HG02759 (cell line): ENCODE results near the gene C6orf120.

ENCODE experiments used
- ATAC-seq: cut with Tn5 transposase; IDR thresholded peaks from one replicate; pipeline ENCODE4 v1.9.1; 2021; ENCODE audit warnings: mild to moderate bottlenecking, moderate library complexity; ENCODE audit not compliant: unreplicated experiment

Gene C6orf120

DNA sequence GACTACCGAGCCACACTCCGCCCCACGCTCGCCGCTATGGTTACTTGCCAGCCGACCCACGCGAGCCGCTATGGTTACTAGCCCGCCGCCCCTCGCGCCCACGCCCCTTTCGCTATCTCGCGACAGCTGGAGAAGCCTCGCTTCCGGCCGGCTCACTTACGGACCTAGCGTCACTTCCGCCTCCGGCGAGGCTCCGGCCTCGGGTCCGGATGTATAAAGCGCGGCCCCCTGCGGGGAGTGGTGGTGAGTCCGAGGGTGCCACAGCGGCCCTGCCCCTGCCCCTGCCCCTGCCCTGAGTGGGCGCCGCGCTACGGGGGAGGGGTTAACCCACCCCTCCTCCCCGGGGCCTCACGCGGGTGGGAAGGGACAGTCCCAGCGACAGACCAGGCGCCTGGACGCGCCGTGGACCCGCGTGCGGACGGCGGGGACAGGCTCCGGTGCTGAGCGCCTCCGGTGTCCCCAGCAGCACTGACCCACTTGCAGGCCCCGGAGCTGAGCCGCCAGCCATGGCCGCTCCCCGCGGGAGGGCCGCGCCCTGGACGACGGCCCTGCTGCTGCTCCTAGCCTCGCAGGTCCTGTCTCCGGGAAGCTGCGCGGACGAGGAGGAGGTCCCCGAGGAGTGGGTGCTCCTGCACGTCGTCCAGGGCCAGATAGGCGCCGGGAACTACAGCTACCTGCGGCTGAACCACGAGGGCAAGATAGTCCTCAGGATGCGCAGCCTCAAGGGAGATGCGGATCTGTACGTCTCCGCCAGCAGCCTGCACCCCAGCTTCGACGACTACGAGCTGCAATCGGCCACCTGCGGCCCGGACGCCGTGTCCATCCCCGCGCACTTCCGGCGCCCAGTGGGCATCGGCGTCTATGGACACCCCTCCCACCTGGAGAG is at the start of gene C6orf120, which contains the start of gene WDR27:
Gene C6orf120, plus strand, starts transcription at position 173 of the 886 bp plus-strand sequence. Its CDS starts 334 bp downstream, at position 507.
Gene WDR27, minus strand, starts transcription at position 76 of the 886 bp plus-strand sequence. CDS start 13,024 bp downstream, outside the sequence.
- peak; percentile 95 for ATAC-seq

DNA sequence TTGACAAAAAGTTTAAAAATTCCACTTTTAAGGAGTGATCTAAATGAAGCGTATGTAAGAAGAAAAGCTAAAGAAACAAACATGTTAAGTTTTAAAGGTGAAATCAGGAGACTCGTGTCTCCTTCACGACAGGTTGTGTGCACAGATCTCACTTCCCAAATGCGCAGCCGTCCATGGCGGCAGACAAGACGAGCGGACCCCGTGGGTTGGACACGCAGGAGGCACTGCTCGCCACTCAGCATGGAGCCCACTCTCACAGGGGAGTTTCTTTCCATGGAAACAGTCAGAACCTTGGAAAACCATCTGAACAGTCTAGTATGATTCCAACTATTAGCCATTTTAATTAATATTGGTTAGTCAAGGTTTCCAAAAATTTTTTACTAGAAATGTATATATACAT is 49.0 kb upstream of the C6orf120 start:
- no peak for ATAC-seq

DNA sequence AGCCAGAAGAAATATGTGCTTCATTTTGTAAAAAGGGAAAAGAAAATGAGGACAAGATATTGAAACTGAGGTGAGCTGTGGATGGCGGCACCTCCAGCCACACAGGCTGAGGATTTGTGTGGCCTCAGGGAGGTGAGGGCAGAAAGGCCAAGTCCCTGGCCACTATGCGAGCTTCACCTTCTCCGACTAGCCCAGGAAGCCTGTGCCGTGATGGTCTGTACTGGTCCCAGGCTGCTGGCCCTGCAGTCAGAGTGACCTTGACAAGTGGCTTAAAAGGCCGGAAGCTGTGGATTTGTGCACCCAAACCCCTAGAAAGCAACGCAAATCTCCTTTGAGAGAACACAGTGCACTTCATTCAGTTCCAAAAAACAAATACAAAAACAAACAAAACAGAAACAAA is 48.2 kb upstream of the C6orf120 start:
- ATAC-seq, result no peak

DNA sequence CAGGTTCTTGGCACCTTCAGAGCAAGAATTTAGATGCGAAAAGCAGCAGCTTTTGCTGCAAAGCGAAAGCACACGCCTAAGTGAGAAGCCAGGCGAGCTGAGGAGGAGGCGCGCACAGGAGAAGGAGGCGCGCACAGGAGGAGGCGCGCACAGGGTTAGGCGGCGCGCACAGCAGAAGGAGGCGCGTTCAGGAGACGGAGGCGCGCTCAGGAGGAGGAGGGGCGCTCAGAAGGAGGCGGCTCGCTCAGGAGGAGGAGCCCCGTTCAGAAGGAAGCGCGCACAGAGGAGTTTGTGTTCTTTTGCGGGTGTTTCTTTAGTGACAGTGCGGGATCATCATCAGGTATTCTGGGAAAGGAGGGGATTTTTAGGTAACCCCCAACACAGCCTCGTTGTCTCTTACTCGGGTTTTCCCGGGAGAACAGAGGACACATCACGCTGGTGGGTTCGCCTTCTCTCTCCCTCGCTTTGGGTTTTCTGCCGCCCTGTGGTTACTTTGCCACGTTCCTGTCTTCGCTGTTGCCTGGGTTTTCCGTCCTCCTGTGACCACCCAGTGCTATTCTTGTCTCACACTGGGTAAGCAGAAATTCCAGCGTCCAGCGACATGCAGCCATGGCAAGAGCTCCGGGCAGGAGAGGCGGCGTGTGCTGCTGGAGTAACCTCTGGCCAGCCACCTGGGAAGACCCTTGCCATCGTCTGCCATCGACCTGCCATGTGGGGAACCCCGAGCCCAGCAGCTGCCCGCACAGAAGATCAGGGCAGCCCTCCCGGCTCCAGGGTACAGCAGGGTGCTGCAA is 47.1 kb upstream of the C6orf120 start:
- peak; percentile 95 for ATAC-seq

DNA sequence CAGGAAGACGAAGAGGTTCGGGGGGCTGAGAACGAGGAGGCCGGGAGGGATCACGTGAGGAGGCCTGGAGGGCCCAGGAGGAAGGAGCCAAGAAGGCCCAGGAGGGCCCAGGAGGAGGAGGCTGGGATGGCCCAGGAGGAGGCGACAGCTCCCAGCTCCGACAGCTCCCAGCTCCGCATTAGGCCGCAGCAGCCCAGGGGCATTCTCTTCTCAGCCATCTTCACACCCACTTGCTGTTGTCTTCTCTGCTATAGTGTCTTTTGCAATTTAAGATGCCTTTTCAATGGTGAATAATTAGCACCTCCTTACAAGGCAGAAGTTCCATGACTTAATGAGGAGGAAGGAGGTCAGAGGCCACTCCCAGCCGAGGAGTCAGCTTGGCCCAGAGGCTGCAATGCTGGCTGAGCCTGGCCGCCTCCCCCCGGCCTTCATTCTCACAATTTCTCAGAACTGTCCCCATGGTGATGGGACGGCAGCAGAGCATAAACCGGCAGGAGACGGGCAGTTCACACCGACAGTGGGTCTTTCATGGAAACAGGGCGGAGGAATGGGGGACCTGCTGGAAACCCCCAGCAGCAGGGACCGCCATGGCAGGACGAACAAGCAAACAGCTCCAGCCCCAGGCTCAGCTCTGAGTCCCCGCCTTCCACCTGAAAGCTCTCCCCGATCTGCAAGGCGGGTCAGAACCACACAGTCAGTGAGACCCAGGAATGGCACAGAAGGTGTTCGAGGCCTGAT is 45.2 kb upstream of the C6orf120 start:
- no peak for ATAC-seq

DNA sequence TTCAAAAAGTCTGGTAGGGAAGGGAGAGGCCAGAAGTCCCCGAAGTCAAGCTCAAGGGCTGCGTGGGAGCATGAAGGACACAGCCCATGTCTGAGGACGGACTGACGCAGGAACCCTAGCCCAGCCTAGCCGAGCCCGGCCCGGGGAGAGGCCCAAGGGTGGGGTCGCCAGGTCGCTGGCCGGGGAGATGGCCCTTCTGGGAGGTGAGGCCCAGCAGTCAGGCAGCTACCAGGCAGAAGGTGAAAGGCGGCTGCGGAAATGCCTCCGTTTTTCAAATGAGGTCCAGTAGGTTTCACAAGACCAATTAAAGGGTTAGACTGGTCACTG is 44.7 kb upstream of the C6orf120 start:
- no peak for ATAC-seq

DNA sequence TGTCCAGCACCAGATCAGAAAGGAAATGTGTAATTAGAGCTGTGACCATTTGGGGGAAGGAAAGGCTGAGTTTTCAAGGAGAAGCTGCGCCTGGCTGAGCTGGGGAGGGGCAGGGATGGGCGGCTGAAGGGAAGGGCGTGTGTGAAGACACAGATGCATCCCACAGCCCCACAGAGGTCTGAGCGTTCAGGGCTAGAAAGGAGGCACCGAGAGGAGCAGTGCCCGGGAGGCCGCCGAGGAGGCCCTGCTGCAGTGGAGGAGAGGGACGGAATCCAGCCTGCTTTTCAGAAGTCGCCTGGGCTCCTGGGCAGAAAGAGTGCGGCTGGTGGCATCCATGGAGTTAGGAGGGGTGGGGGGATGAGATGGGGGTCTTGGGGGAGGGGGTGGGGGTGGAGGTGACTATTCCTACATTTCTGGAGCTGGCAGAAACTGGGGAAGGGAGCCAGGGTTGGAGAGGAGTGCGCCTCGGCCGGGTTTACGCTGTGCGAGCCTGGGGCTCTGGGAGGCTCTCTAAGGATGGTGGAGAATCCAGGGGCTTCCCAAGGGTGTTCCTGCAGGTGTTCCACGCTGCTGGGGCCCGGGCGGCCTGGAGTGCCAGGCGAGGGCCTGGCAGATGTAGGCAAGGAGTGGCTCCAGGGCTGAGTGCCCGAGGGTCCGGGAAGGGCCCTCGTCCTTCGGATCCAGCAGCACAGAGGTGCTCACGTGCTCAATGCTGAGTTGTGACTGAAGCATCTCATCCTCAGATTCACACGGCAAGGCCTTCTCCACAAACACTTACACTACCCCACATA is 41.9 kb upstream of the C6orf120 start:
- ATAC-seq, result no peak

DNA sequence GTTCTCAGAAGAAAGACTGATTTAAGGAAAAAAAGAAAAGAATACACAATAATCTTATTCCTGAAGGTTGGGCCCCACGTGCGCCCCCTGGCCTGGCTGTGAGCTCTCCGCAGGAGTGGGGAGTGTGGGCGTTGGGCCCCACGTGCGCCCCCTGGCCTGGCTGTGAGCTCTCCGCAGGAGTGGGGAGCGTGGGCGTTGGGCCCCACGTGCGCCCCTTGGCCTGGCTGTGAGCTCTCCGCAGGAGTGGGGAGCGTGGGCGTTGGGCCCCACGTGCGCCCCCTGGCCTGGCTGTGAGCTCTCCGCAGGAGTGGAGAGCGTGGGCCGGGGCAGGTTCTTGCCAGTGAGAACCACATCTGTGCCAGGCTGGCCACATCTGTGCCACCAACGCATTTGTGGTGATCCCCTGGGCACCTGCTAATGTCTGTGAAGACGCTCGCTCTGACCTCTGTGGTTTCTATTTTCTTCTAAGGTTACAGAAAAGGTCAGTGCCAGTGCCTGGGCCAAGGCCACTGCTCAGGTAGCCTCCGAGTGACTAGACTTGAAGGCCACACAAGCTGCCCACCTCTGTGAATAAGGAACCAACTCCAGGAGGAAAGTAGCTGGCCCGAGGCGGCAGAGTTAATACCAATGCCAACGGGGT is 41.1 kb upstream of the C6orf120 start:
- ATAC-seq, result no peak

DNA sequence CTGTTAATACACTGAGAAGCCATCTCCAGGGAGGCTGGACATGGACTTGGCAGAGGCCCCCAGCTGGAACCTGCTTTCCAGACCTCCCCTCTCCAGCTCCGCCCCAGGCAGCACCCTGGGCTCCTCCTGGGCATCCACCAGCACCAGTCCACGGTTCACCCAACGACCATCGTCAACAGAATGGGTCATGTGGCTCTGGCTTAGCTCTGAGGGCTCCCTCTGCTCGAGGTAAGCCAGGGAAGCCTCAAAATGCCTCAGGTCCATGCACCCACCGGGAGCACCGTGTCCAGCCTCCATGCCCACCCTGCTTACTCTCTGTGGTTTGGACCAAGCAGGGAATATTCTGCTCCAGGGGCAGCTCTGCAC is 40.6 kb upstream of the C6orf120 start:
- no peak for ATAC-seq

DNA sequence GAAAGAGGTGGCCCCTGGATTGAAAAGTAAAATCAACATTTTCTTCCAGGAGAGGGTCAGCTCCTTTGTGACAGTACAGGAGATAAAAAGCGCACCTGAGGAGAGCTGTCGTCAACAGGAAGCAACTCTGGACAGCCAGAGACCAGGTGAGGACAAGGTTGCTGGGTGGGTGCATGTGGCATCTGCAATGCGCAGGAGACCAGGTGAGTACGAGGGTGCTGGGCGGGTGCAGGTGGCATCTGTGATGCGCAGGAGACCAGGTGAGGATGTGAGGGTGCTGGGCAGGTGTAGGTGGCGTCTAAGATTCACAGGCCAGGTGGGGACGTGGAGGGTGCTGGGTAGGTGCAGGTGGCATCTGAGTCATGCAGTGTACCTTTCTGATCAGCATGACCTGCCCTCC is 38.5 kb upstream of the C6orf120 start:
- no peak for ATAC-seq

DNA sequence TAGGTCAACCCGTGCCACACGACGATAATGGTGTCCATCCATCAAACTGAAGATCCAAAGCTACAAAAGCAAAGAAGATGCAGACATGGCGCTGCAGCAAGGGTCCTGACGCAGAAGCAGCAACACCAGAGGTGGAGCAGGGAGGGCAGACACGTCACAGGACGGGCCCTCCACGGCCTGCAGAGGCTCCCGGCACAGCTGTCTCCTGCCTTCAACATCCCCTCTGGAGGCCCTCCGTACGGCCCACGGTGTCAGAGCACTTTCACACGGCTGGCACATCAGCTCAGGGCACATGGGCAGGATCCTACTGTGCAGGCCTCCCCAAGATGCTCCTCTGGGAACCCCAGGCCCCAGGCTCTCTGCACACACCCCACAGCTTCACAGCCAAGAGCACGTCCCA is 37.7 kb upstream of the C6orf120 start:
- ATAC-seq, result no peak

DNA sequence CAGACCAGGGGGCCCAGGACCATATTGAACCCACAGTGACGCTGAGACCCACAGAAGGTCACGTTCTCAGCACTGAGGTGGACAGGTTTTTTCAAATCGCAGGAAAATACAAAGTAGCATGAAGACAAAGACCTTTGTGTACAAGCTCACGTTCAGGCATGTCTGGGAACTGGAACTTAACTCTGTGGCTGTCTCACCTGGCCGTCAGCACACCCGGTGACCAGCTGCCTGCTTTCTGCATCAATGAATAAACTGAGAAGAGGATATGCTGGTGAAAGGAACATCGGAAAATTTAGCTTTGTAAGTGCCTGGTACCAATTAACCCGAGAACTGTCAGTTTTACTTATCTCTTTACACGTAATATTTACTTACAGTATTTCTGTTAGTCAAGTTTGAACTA is 36.6 kb upstream of the C6orf120 start:
- no peak for ATAC-seq

DNA sequence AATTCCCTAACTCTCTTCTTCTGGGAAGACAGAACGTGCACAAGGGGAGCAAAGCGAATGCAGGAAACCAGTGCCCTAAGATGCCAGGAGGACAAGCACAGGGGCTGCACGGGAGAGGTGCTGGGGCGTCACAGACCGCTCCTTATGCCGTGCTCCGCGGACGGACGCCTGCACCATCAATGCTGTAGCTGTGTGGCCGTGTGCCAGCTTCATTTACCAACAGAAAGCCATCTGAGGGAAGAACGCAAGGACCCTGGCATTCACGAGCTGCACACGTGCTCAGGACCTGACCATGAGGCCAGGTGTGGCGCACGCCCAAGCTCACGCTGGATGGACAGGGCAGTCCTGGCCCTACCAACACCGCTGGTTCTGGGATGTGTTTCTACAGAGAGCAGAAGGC is 35.5 kb upstream of the C6orf120 start:
- no peak for ATAC-seq

DNA sequence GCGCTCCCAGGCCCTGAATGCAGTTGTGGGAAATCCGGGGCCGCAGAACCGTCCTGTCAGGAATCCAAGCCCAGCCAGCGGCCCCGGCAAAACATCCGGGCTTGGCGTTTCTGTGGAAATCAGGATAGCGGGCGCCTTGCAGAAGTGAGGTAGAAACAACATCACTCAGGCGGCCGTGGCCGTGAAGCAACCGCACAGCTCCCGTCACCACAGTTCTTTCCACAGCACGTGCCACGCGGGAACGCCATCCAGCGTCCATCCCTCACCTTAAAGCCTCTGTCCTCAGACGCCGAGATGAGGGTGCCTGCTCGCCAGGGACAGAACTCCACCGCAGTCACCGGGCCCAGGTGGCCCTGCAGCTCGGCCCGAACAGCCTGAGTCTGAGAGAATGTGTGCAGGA is 34.2 kb upstream of the C6orf120 start:
- ATAC-seq, result no peak

DNA sequence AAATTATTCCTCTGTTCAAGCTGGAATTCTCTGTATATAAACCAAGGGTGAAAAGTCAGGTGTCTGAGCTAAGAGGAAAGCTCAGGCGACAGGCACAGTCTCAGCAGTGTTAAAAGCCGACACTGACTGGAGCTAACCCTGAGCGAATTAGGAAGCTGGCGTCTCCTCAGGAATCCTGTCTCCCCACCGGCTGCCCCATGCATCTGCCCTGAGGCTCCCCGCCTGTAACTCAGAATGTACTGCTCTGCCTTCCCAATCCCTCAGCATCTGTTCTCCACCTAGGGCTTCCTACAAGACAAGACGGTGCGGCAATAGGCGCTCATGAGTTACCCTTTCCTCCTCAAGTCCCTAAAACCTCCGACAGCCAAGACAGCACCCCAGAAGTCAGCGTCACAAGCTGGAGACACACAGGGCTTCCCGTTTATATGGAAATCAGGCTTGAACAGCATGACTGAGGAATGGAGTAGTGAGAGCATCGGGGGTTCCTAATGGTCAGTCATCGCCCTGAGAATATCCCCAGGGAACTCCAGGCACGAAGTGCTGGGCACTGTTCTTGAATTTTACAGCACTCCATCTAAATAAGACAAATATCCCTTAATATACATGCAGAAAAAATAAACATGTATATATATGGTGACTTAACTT is 33.6 kb upstream of the C6orf120 start:
- ATAC-seq, result no peak

DNA sequence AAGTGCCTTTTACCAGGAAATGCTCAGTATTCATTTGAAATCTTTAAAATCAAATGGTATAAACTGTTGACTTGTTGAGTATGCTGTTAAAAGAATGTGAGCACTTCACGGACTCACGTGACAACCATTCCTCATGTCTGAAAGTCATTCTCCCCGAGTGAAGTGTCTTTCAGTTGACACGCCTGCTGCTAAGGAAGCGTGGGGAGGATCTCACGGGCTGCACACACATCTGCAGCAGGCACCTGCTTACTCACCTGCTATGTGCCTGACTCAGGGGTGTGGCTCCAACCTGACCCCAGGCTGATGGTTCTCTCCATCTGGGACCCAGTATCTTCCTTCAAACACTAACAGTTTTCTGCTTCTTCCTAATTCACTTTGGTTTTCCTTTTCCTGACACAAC is 32.8 kb upstream of the C6orf120 start:
- no peak for ATAC-seq

DNA sequence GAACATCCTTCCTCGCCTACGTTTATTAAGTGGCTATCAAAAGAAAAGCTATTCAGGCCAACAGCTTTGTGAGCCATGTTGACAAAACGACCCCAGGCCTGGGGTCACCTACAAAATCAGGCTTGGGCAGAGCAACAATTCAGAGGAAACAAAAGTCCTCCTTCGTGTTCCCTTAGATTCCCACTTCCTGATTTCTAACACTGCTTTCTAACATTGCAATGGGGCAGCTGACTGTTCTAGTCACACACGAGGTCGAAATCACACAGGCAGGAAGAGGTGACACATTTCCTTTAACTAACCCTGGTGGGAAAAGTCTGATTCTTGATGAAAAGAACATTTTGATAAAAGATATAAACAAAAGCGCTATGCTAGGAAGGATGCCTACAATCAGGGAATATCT is 32.0 kb upstream of the C6orf120 start:
- ATAC-seq, result no peak

DNA sequence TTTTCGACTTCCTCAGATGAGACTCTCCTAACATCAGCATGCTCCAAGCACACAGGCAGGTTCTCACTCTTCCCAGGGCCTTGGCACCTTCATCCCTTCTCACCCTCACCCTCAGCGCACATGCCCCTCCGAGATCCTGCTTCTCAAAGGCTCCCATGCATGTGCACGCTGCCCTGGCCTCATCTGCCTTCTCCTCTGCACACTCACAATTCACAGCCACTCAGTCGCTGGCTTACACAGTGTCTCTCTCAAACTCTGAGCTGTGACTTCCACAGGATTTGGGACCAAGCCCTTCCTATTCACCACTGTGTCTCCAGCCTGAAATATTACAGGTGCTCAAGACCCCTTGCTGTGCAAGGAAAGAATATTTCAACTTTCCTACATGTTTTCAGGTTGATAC is 30.4 kb upstream of the C6orf120 start:
- no peak for ATAC-seq

DNA sequence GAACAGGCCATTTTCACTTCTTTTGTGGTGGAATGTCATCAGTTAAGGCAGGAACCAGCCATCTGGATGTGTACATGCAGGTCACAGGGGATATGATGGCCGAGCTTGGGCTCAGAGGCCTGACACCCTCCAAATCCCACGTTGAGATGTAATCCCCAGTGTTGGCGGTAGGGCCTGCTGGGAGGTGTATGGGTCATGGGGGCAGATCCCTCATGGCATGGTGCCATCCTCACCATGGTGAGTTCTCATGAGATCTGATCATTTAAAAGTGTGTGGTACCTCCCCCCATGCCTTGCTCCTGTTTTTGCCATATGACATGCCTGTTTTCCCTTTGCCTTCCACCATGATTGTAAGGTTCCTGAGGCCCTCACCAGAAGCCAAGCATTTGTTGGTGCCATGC is 26.9 kb upstream of the C6orf120 start:
- ATAC-seq, result no peak

DNA sequence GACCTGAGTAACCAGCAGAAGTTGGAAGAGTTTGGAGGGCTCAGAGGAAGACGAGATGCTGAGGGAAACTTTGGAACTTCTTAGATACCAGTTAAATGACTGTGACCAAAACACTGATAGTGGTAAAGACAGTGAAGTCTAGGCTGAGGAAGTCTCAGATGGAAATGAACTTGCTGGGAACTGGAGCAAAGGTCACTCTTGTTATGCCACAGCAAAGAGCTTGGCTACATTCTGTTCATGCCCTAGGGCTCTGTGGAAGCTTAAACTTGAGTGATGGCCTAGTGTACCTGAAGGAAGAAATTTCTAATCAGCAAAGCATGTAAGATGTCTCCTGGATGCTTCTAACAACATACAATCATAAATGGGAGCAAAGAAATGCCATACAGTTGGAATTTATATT is 24.8 kb upstream of the C6orf120 start:
- ATAC-seq, result no peak
